GM12878 (cell line): ENCODE data around the gene ZNF230. TPM values are rescaled to one million over a fixed set of nuclear protein-coding genes. Genes with fewer than 3 reads are reported as not detected.

ENCODE experiments used
- ASH2L ChIP-seq: fragments of 300-600, 200-600 bp; sonication (generic); IDR thresholded peaks from 2 replicates; pipeline ENCODE4 v1.6.1; 2017; ENCODE audit warnings: low read depth, mild to moderate bottlenecking, borderline replicate concordance
- BRCA1 ChIP-seq: IDR thresholded peaks from 2 replicates; pipeline ENCODE4 v1.6.1; 2011; ENCODE audit warnings: low read depth, low read length, improper control_type of control experiment
- CBFB ChIP-seq: IDR thresholded peaks from 2 replicates; pipeline ENCODE4 v1.6.1; 2016; ENCODE audit warnings: antibody characterized with exemption, low read depth
- CBX5 ChIP-seq: sonication (generic); IDR thresholded peaks from 2 replicates; pipeline ENCODE4 v1.6.1; 2016; ENCODE audit warnings: low read depth, moderate library complexity, mild to moderate bottlenecking, inconsistent platforms
- EZH2 ChIP-seq: IDR thresholded peaks from 2 replicates; pipeline ENCODE4 v1.6.1; 2012; ENCODE audit warnings: low read depth, mild to moderate bottlenecking, control low read depth, inconsistent platforms, low read length, borderline replicate concordance; ENCODE audit not compliant: control insufficient read depth
- GATAD2B ChIP-seq: fragments of 450-650 bp; conservative IDR thresholded peaks from 2 replicates; pipeline ENCODE4 v1.6.1; 2017; ENCODE audit warnings: low read depth, mild to moderate bottlenecking, moderate library complexity
- MTA3 ChIP-seq: IDR thresholded peaks from 2 replicates; pipeline ENCODE4 v1.6.1; 2012; ENCODE audit warnings: low read length, inconsistent platforms, borderline replicate concordance
- PAX5 ChIP-seq: IDR thresholded peaks from 2 replicates; pipeline ENCODE4 v1.6.1; 2011; ENCODE audit warnings: low read depth, low read length, borderline replicate concordance
- PAX8 ChIP-seq: fragments of 450-650 bp; IDR thresholded peaks from 2 replicates; pipeline ENCODE4 v1.6.1; 2017; ENCODE audit warnings: mild to moderate bottlenecking, moderate library complexity
- POLR2A ChIP-seq: IDR thresholded peaks from 2 replicates; pipeline ENCODE4 v1.6.1; 2011; ENCODE audit warnings: low read depth, mild to moderate bottlenecking, low read length
- POLR2AphosphoS2 ChIP-seq: IDR thresholded peaks from 2 replicates; pipeline ENCODE4 v1.6.1; 2011; ENCODE audit warnings: low read depth, mild to moderate bottlenecking, low read length, improper control_type of control experiment, moderate library complexity
- POU2F2 ChIP-seq: IDR thresholded peaks from 3 replicates; pipeline ENCODE4 v1.6.1; 2011; ENCODE audit warnings: low read depth, mild to moderate bottlenecking, low read length, borderline replicate concordance
- RBBP5 ChIP-seq: fragments of 200-600 bp; sonication (generic); conservative IDR thresholded peaks from 2 replicates; pipeline ENCODE4 v1.6.1; 2016
- RELB ChIP-seq: fragments of 450-650 bp; IDR thresholded peaks from 2 replicates; pipeline ENCODE4 v1.6.1; 2017; ENCODE audit warnings: low read depth, mild to moderate bottlenecking, moderate library complexity
- SMAD1 ChIP-seq: fragments of 450-650 bp; IDR thresholded peaks from 2 replicates; pipeline ENCODE4 v1.6.1; 2018; ENCODE audit warnings: mild to moderate bottlenecking, low read depth; ENCODE audit not compliant: partially characterized antibody
- SREBF1 ChIP-seq: IDR thresholded peaks from 2 replicates; pipeline ENCODE4 v1.6.1; 2012; ENCODE audit warnings: mild to moderate bottlenecking, low read length
- SREBF2 ChIP-seq: IDR thresholded peaks from 2 replicates; pipeline ENCODE4 v1.6.1; 2012; ENCODE audit warnings: mild to moderate bottlenecking, low read length
- STAT1 ChIP-seq: fragments of 450-650 bp; conservative IDR thresholded peaks from 2 replicates; pipeline ENCODE4 v1.6.1; 2014; ENCODE audit warnings: antibody characterized with exemption, mild to moderate bottlenecking
- ZNF24 ChIP-seq: fragments of 450-650 bp; IDR thresholded peaks from 2 replicates; pipeline ENCODE4 v1.6.1; 2017; ENCODE audit warnings: antibody characterized with exemption, mild to moderate bottlenecking
- ZZZ3 ChIP-seq: IDR thresholded peaks from 2 replicates; pipeline ENCODE4 v1.6.1; 2011; ENCODE audit warnings: low read depth; ENCODE audit not compliant: control insufficient read depth, insufficient read length
- polyA plus RNA-seq, 11 experiments: library from polyadenylated mRNA; depleted of rRNA in 4 of 11; unstranded in 6 of 11; stranded (reverse) in 5 of 11; fragments of >200 nt; fragmentation: Nextera tagmentation in 4 of 11; fragmentation: Illumina TruSeq in 1 of 11; extraction: Ambion mirVana in 4 of 11; extraction: Trizol in 1 of 11; gene quantifications; 1 replicate in 1 of 11; 2 replicates in 10 of 11; pipeline versions ENCODE4 v1.2.1 to v1.2.3, GENCODE V29; 2011 to 2016; ENCODE audit warnings: inconsistent platforms in 2 of 11, missing spikeins in 2 of 11, low read depth in 1 of 11
- total RNA-seq, 4 experiments: library from RNA; depleted of rRNA in 3 of 4; stranded (reverse); fragments of >200 nt in 3 of 4; fragmentation: Illumina TruSeq in 1 of 4; extraction: Trizol in 1 of 4; gene quantifications; 2 replicates each; pipeline versions ENCODE4 v1.2.1 to v1.2.3, GENCODE V29; 2013 to 2021
- TF ChIP-seq, protein P1 (sequence below): fragments of 450-650 bp; formaldehyde crosslinking; IDR thresholded peaks from 2 replicates; pipeline ENCODE4 v1.4.0; 2020; ENCODE audit warnings: mild to moderate bottlenecking, moderate library complexity
- TF ChIP-seq, protein P2 (sequence below): fragments of 450-650 bp; IDR thresholded peaks from 2 replicates; pipeline ENCODE4 v1.6.1; 2017; ENCODE audit warnings: mild to moderate bottlenecking, moderate library complexity

ZNF230 gene
- total and polyA plus RNA-seq, 10 of the 15 experiments (the other 5 are each of a cell fraction or from before 2014, with no cell fraction given): 1.8 to 9.1 (median 3.5) TPM

DNA sequence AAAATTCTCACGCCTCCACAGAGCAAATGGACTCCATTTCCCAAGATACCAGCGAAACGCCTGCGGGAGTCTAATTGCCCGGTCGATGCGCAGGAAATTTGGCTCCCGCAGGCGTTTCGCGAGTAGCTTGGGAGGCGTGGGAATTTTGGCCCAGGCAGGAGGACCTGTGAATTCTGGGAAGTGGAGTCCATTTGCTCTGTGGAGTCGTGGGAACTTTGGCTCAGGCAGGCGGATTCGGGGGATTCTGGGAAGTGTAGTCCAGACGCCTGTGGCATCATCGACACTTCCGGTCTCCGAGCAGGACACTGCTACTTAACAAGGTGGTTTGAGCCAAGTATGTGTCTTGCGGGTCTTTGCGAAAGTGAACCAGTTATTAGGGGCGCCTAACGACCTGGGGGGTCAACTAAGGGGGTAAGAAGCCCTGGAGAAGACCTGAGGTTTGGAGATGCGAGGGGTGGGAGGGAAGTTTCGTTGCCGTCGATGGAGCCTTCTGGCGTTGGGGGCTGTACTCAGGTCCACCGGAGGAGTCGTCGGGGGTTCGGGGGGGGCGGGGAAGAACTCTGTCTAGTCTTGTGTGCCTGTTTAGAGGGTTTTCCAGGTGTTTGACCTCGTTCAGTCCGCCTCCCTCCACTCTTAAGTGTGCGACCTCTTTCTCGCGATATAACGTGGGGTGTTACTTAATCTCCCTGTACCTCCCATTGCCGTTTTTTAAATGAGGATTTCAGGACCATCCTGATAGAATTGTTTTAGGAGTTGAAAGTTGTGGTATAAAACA, 18.7 kb upstream of the ZNF230 start, which contains the start of gene ZNF155 (continued):
- TF ChIP-seq, protein P1, sequence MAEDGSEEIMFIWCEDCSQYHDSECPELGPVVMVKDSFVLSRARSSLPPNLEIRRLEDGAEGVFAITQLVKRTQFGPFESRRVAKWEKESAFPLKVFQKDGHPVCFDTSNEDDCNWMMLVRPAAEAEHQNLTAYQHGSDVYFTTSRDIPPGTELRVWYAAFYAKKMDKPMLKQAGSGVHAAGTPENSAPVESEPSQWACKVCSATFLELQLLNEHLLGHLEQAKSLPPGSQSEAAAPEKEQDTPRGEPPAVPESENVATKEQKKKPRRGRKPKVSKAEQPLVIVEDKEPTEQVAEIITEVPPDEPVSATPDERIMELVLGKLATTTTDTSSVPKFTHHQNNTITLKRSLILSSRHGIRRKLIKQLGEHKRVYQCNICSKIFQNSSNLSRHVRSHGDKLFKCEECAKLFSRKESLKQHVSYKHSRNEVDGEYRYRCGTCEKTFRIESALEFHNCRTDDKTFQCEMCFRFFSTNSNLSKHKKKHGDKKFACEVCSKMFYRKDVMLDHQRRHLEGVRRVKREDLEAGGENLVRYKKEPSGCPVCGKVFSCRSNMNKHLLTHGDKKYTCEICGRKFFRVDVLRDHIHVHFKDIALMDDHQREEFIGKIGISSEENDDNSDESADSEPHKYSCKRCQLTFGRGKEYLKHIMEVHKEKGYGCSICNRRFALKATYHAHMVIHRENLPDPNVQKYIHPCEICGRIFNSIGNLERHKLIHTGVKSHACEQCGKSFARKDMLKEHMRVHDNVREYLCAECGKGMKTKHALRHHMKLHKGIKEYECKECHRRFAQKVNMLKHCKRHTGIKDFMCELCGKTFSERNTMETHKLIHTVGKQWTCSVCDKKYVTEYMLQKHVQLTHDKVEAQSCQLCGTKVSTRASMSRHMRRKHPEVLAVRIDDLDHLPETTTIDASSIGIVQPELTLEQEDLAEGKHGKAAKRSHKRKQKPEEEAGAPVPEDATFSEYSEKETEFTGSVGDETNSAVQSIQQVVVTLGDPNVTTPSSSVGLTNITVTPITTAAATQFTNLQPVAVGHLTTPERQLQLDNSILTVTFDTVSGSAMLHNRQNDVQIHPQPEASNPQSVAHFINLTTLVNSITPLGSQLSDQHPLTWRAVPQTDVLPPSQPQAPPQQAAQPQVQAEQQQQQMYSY (CRISPR knock-in tag): no peak
- no peak for TF ChIP-seq ASH2L
- TF ChIP-seq POLR2AphosphoS2: no peak
- TF ChIP-seq CBFB: peak; percentile 34; the same call in 1 of the 2 replicates
- no peak for TF ChIP-seq RBBP5
- no peak for TF ChIP-seq SREBF2
- TF ChIP-seq, protein P2, sequence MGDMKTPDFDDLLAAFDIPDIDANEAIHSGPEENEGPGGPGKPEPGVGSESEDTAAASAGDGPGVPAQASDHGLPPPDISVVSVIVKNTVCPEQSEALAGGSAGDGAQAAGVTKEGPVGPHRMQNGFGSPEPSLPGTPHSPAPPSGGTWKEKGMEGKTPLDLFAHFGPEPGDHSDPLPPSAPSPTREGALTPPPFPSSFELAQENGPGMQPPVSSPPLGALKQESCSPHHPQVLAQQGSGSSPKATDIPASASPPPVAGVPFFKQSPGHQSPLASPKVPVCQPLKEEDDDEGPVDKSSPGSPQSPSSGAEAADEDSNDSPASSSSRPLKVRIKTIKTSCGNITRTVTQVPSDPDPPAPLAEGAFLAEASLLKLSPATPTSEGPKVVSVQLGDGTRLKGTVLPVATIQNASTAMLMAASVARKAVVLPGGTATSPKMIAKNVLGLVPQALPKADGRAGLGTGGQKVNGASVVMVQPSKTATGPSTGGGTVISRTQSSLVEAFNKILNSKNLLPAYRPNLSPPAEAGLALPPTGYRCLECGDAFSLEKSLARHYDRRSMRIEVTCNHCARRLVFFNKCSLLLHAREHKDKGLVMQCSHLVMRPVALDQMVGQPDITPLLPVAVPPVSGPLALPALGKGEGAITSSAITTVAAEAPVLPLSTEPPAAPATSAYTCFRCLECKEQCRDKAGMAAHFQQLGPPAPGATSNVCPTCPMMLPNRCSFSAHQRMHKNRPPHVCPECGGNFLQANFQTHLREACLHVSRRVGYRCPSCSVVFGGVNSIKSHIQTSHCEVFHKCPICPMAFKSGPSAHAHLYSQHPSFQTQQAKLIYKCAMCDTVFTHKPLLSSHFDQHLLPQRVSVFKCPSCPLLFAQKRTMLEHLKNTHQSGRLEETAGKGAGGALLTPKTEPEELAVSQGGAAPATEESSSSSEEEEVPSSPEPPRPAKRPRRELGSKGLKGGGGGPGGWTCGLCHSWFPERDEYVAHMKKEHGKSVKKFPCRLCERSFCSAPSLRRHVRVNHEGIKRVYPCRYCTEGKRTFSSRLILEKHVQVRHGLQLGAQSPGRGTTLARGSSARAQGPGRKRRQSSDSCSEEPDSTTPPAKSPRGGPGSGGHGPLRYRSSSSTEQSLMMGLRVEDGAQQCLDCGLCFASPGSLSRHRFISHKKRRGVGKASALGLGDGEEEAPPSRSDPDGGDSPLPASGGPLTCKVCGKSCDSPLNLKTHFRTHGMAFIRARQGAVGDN: peak; percentile 36; the same call in 1 of the 2 replicates
- no peak for TF ChIP-seq ZNF24
- TF ChIP-seq GATAD2B: peak; percentile 87
- no peak for TF ChIP-seq CBX5
- no peak for TF ChIP-seq MTA3
- TF ChIP-seq POLR2A: peak; percentile 62; the same call in 1 of the 2 replicates
- no peak for TF ChIP-seq PAX5
- TF ChIP-seq SREBF1: peak; percentile 83
- no peak for TF ChIP-seq PAX8
- no peak for TF ChIP-seq SMAD1
- TF ChIP-seq POU2F2: no peak
- TF ChIP-seq STAT1: no peak; the same call in 1 of the 2 replicates
- 0 out of 2 replicates have a peak, but pooled peaks have one; percentile 54 for TF ChIP-seq BRCA1
- no peak for TF ChIP-seq EZH2
- no peak for TF ChIP-seq ZZZ3
- peak; percentile 71; the same call in 1 of the 2 replicates for TF ChIP-seq RELB
